SU-DHL-6 (cell line): Measurements from ENCODE around the gene ADAMTS3.

Experiments used
- CTCF ChIP-seq: fragments of 200-600 bp; sonication (generic); IDR thresholded peaks from one replicate; pipeline ENCODE4 v1.5.1; 2017; ENCODE audit warnings: antibody characterized with exemption, mild to moderate bottlenecking, low read length, moderate library complexity; ENCODE audit not compliant: insufficient read depth, poor library complexity, severe bottlenecking
- EZH2phosphoT487 ChIP-seq: fragments of 200-600 bp; sonication (generic), shearing (Covaris generic); conservative IDR thresholded peaks from 2 replicates; pipeline ENCODE4 v1.6.1; 2018; ENCODE audit warnings: mild to moderate bottlenecking, antibody characterized with exemption, low read length, moderate library complexity, mixed read lengths

DNA sequence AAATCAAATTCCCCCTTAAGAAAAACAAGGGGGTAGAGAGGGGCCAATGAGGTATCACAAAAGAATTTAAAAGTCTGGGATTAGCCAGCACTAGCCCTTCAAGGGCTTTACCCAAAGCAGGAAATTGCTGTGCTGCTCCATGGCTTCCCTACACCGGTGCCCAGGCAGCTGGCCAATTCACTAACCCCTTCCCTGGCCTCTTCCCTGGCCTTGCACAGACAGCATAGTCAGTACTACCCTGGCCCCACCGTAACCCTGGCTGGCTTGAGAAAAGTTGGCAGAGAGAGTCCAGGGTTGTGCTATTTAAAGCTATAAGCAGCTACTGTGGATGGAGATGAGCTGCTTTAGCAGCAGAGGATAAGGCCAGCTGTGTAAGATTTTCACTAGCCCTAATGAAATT lies 43.1 kb downstream of the ADAMTS3 start:
- TF ChIP-seq CTCF (no peak), EZH2phosphoT487 (no peak)
